Activated T-helper 1 cell treated with anti-CD3 and anti-CD28 coated beads, Interleukin-12 subunit alpha, Interleukin-12 subunit beta, Interleukin-2, Interleukin-4 antibody, amounts not matched to agents 30 ng/mL and 10 ng/mL and 1 ng/mL, durations not matched to agents 14 hours and 24 hours and 36 hours (primary cell): ENCODE measurements around the gene LONP1. TPM values are rescaled to one million over a fixed set of nuclear protein-coding genes. Genes with fewer than 3 reads are reported as not detected.
"Not testable (repeated sequence)": the region's sequence is repeated elsewhere in the genome, so short reads cannot be mapped to it uniquely, and the experiment has no call there.

ENCODE experiments used
- DNase-seq: peaks from one replicate; pipeline ENCODE4 v3.0.0; 2021; ENCODE audit warnings: low spot score
- H3K27ac Mint-ChIP-seq: one replicate; pipeline ENCODE4 v1.8.0; 2021; ENCODE audit warnings: mild to moderate bottlenecking, mixed read lengths
- H3K27me3 Mint-ChIP-seq: one replicate; pipeline ENCODE4 v1.8.0; 2022; ENCODE audit warnings: mild to moderate bottlenecking, moderate library complexity, mixed read lengths; ENCODE audit not compliant: insufficient read depth
- H3K36me3 Mint-ChIP-seq: one replicate; pipeline ENCODE4 v1.8.0; 2021; ENCODE audit warnings: low read depth, mixed read lengths
- H3K4me1 Mint-ChIP-seq: one replicate; pipeline ENCODE4 v1.8.0; 2021; ENCODE audit warnings: low read depth, mixed read lengths
- H3K4me3 Mint-ChIP-seq: one replicate; pipeline ENCODE4 v1.8.0; 2021; ENCODE audit warnings: mild to moderate bottlenecking, moderate library complexity, mixed read lengths
- H3K9me3 Mint-ChIP-seq: one replicate; pipeline ENCODE4 v1.8.0; 2021; ENCODE audit warnings: mixed read lengths
- intact Hi-C: fragments of 100-400 bp; cut with micrococcal nuclease; formaldehyde crosslinking; loops from one replicate; pipeline ENCODE4 v1.15.1; 2024
- total RNA-seq: library from RNA; stranded (reverse); gene quantifications from 2 replicates; pipeline ENCODE4 v1.2.3, GENCODE V29; 2022

Gene LONP1, protein sequence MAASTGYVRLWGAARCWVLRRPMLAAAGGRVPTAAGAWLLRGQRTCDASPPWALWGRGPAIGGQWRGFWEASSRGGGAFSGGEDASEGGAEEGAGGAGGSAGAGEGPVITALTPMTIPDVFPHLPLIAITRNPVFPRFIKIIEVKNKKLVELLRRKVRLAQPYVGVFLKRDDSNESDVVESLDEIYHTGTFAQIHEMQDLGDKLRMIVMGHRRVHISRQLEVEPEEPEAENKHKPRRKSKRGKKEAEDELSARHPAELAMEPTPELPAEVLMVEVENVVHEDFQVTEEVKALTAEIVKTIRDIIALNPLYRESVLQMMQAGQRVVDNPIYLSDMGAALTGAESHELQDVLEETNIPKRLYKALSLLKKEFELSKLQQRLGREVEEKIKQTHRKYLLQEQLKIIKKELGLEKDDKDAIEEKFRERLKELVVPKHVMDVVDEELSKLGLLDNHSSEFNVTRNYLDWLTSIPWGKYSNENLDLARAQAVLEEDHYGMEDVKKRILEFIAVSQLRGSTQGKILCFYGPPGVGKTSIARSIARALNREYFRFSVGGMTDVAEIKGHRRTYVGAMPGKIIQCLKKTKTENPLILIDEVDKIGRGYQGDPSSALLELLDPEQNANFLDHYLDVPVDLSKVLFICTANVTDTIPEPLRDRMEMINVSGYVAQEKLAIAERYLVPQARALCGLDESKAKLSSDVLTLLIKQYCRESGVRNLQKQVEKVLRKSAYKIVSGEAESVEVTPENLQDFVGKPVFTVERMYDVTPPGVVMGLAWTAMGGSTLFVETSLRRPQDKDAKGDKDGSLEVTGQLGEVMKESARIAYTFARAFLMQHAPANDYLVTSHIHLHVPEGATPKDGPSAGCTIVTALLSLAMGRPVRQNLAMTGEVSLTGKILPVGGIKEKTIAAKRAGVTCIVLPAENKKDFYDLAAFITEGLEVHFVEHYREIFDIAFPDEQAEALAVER
- total RNA-seq, result 180 and 186 TPM in 2 replicates

- H3K4me1 Mint-ChIP-seq, result peaks cover 25% of the 10 kb centered on the region
- H3K36me3 Mint-ChIP-seq, result peaks cover 17% of the 10 kb centered on the region
- DNase-seq, result peak; percentile 98
- H3K4me3 Mint-ChIP-seq, result peak within 1 kb of the TSS; percentile 98
- peaks cover 6% of the 10 kb centered on the region for H3K27me3 Mint-ChIP-seq
- intact Hi-C loops, result loop anchor here (1.0 to 2.0 kb wide), 7 partner anchors 30 to 259 kb away; partner anchors contain the start of genes MICOS13, RANBP3, RPL36 and SAFB2
- H3K9me3 Mint-ChIP-seq, result no peaks in the 10 kb centered on the region
- H3K27ac Mint-ChIP-seq, result peak within 1 kb of the TSS; percentile 96
These were observed at the start of gene LONP1, which contains the start of gene CATSPERD for GRCh38 chr19:5719961-5720790. Gene LONP1 (minus strand): TSS chr19:5720146. CDS start chr19:5720132, 14 bp downstream. Gene CATSPERD (plus strand): TSS chr19:5720637. CDS start chr19:5720738, 101 bp downstream.

GRCh38 chr19:5767949-5768348 is 48.0 kb upstream of the LONP1 start:
- DNase-seq, result no peak
- Mint-ChIP-seq H3K9me3 (no peaks in the 10 kb centered on the region), H3K27me3 (no peaks in the 10 kb centered on the region), H3K4me1 (no peaks in the 10 kb centered on the region), H3K4me3 (no peak overlapping the region), H3K36me3 (no peaks in the 10 kb centered on the region), H3K27ac (no peak overlapping the region)
- intact Hi-C loops, result no loop called here

DNA sequence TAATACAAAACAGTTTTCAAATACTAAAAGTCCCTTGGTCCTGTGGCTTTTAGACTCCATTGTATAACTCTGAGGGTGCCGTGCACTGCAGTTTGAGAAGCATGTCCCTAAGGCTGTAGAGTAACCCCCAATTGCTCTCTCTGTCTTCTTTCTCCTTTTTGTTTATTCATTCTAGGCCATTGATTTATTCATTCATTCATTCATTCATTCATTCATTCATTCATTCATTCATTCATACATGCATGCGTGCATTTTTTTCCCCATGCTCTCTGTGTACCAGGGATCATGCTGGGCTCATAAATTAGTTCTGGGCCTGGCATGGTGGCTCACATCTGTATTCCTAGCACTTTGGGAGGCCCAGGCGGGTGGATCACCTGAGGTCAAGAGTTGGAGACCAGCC is 45.3 kb upstream of the LONP1 start:
- H3K4me1 Mint-ChIP-seq, result no peaks in the 10 kb centered on the region
- intact Hi-C loops, result no loop called here

GRCh38 chr19:5762608-5763217 is 42.8 kb upstream of the LONP1 start:
- DNase-seq, result no peak
- no peak overlapping the region for H3K4me3 Mint-ChIP-seq
- no peaks in the 10 kb centered on the region for H3K36me3 Mint-ChIP-seq
- no peaks in the 10 kb centered on the region for H3K4me1 Mint-ChIP-seq
- intact Hi-C loops, result no loop called here
- peaks cover 2% of the 10 kb centered on the region for H3K27me3 Mint-ChIP-seq
- no peak overlapping the region for H3K27ac Mint-ChIP-seq
- no peaks in the 10 kb centered on the region for H3K9me3 Mint-ChIP-seq

More for the DNA sequence above, 45.3 kb upstream of the LONP1 start:
- Mint-ChIP-seq H3K27ac (no peak overlapping the region), H3K4me3 (no peak overlapping the region), H3K36me3 (no peaks in the 10 kb centered on the region), H3K9me3 (no peaks in the 10 kb centered on the region), H3K27me3 (peaks cover 2% of the 10 kb centered on the region)
- no peak for DNase-seq

GRCh38 chr19:5753743-5754142 is 33.8 kb upstream of the LONP1 start:
- H3K4me1 Mint-ChIP-seq, result no peaks in the 10 kb centered on the region
- H3K27ac Mint-ChIP-seq, result no peak overlapping the region
- intact Hi-C loops, result no loop called here
- H3K36me3 Mint-ChIP-seq, result no peaks in the 10 kb centered on the region
- no peak for DNase-seq
- H3K9me3 Mint-ChIP-seq, result no peaks in the 10 kb centered on the region
- H3K4me3 Mint-ChIP-seq, result no peak overlapping the region
- peaks cover 2% of the 10 kb centered on the region for H3K27me3 Mint-ChIP-seq

- peaks cover 2% of the 10 kb centered on the region for H3K27me3 Mint-ChIP-seq
- intact Hi-C loops, result no loop called here
- H3K27ac Mint-ChIP-seq, result no peak overlapping the region
- no peak overlapping the region for H3K4me3 Mint-ChIP-seq
- H3K36me3 Mint-ChIP-seq, result no peaks in the 10 kb centered on the region
- no peak for DNase-seq
- no peaks in the 10 kb centered on the region for H3K9me3 Mint-ChIP-seq
- H3K4me1 Mint-ChIP-seq, result no peaks in the 10 kb centered on the region
These were observed 31.8 kb upstream of the LONP1 start for GRCh38 chr19:5751709-5752108.

DNA sequence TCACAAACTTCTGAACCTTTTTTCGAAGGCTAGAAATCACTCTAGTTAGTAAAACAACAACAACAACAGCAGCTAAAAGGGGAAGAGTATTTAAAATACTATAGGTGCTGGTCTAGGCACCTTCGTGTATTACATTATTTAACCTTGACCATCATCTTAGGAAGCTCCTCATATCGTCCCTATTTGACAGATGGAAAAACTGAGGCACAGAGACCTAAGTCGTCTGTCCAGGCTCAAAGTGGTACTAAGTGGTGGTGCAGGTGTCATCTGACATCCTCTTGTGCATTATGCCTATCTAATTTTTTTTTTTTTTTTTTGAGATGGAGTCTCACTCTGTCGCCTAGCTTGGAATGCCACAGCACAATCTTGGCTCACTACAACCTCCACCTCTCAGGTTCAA is 29.6 kb upstream of the LONP1 start:
- H3K4me3 Mint-ChIP-seq, result no peak overlapping the region
- intact Hi-C loops, result no loop called here
- H3K27me3 Mint-ChIP-seq, result no peaks in the 10 kb centered on the region
- no peak overlapping the region for H3K27ac Mint-ChIP-seq
- H3K9me3 Mint-ChIP-seq, result no peaks in the 10 kb centered on the region
- no peaks in the 10 kb centered on the region for H3K36me3 Mint-ChIP-seq
- no peak for DNase-seq
- H3K4me1 Mint-ChIP-seq, result no peaks in the 10 kb centered on the region

DNA sequence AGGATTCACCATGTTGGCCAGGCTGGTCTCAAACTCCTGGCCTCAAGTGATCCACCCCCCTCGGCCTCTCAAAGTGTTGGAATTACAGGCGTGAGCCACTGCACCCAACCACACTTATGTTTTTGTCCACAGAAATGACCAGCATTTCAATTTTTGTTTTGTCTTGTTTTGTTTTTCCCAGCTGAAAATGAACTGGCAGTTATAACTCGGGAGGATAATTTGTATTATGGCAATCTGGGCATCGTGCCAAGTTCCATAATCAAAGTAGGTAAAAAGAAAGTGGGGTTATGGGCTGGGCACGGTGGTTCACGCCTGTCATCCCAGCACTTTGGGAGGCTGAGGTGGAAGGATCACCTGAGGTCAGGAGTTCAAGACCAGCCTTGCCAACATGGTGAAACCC is 29.0 kb upstream of the LONP1 start:
- intact Hi-C loops, H3K4me3 Mint-ChIP-seq, H3K9me3 Mint-ChIP-seq, H3K27ac Mint-ChIP-seq, H3K36me3 Mint-ChIP-seq, H3K4me1 Mint-ChIP-seq, DNase-seq, H3K27me3 Mint-ChIP-seq: not testable (repeated sequence)

GRCh38 chr19:5744999-5745398 is 25.1 kb upstream of the LONP1 start:
- H3K4me1 Mint-ChIP-seq, H3K36me3 Mint-ChIP-seq, intact Hi-C loops, DNase-seq, H3K4me3 Mint-ChIP-seq, H3K27ac Mint-ChIP-seq, H3K9me3 Mint-ChIP-seq, H3K27me3 Mint-ChIP-seq: not testable (repeated sequence)

DNA sequence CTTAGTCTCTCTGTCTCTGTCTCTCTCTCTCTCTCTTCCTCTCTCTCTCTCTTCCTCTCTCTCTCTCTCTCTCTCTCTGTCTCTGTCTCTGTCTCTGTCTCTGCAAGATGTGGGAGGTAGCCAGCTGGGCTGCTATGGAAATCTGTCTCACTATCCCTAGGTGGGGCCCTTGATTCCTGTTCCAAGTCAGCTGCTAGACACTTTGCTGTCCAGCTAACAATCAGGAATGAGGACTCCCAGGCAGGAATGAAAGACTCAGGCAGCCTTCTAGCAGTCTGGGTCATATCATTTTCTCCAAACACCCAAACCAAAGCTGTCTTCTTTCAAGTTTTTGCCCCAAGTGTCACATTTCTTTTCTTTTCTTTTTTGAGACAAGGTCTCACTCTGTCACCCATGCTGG is 23.7 kb upstream of the LONP1 start:
- H3K27me3 Mint-ChIP-seq, result no peaks in the 10 kb centered on the region
- H3K36me3 Mint-ChIP-seq, result no peaks in the 10 kb centered on the region
- H3K27ac Mint-ChIP-seq, result no peak overlapping the region
- no peaks in the 10 kb centered on the region for H3K4me1 Mint-ChIP-seq
- no peaks in the 10 kb centered on the region for H3K9me3 Mint-ChIP-seq
- no peak for DNase-seq
- H3K4me3 Mint-ChIP-seq, result no peak overlapping the region
- intact Hi-C loops, result no loop called here

DNA sequence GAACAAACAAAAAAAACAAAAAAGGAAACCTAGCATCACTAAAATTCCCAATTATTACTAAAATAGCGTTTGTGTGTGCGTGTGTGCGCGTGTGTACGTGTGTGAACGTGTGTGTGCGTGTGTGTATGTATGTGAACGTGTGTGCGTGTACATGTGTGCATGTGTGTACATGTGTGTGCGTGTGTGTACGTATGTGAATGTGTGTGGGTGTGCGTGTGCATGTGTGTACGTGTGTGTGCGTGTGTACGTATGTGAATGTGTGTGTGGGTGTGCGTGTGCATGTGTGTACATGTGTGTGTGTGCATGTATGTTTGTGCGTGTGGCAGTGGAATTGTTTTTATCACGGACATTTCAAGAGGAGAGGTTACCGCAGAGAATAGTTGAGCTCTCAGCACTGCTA is 22.1 kb upstream of the LONP1 start:
- intact Hi-C loops, result no loop called here
- no peaks in the 10 kb centered on the region for H3K9me3 Mint-ChIP-seq
- DNase-seq, result no peak
- no peak overlapping the region for H3K27ac Mint-ChIP-seq
- no peak overlapping the region for H3K4me3 Mint-ChIP-seq
- H3K4me1 Mint-ChIP-seq, result no peaks in the 10 kb centered on the region
- H3K36me3 Mint-ChIP-seq, result no peaks in the 10 kb centered on the region
- no peaks in the 10 kb centered on the region for H3K27me3 Mint-ChIP-seq

DNA sequence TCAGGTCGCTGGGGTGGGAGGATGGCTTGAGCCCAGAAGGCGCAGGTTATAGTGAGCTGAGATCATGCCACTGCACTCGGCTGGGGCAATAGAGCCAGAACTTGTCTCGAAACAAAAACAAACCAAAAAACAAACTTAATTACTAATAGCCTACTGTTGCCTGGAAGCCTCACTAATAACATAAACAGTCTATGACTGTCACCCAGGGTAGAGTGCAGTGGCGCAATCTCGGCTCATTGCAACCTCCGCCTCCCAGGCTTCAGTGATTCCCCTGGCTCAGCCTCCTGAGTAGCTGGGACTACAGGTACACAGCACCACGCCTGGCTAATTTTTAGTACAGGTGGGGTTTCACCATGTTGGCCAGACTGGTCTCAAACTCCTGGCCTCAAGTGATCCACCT is 18.5 kb upstream of the LONP1 start:
- intact Hi-C loops, result no loop called here
- no peaks in the 10 kb centered on the region for H3K36me3 Mint-ChIP-seq
- no peak overlapping the region for H3K4me3 Mint-ChIP-seq
- H3K4me1 Mint-ChIP-seq, result no peaks in the 10 kb centered on the region
- H3K27ac Mint-ChIP-seq, result no peak overlapping the region
- DNase-seq, result no peak
- peaks cover under 1% of the 10 kb centered on the region for H3K27me3 Mint-ChIP-seq
- H3K9me3 Mint-ChIP-seq, result no peaks in the 10 kb centered on the region
